Left lobe of liver (tissue), 2 donors: ENCODE results near the gene ZNF415. TPM values are rescaled to one million over a fixed set of nuclear protein-coding genes. Genes with fewer than 3 reads are reported as not detected.

ENCODE experiments used
- ATAC-seq: fragments of 200-7000 bp; cut with Tn5 transposase; one replicate; pipeline ENCODE4 v1.9.1; 2020; ENCODE audit warnings: mild to moderate bottlenecking, moderate library complexity
- DNase-seq: peaks from one replicate; pipeline ENCODE4 v3.0.0-alpha.2; 2020; ENCODE audit warnings: low spot score
- total RNA-seq: library from RNA; stranded (reverse); gene quantifications from one replicate; pipeline ENCODE4 v1.2.1, GENCODE V29; 2021
- donor health status: DM: no; HTN: no; CAD: no; lungs with moderate emphysema.
- donor health status: DM: no; HTN: yes; CAD: no.

The ZNF415 gene
- total RNA-seq, 1 donor from 2014 or later, result 0.83 TPM

DNA sequence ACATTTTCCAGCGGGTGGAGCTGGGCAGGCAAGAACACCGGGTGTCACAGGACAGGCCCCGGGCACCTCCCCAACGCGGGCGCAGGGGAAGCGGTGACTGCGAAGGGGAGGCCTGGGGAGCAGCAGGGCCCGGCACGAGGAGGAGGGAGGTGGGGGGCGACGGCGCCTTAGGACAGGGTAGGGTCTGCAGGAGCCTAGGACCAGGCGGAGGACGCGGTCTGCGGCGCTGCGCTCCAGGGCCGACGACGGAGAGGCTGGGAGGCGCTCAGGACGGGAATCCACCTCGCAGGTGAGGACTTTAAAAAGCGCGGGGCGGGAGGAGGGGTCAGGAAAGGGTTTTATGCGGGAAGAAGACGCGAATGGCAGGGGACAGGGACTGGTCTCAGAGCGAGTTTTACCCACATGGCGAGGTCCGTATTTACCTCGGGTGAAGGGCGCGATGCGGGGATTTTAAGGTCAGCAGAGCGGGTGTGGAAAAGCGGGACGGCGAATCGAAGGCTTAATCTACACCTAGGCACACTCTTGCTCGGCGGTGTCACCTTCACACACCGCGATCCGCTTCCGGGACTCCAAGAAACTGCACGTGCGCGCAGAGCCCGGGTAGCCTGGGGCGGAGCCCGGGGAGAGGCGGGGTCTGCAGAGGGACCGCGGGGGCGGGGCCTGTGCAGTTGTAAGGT lies 74.7 kb downstream of the ZNF415 start:
- DNase-seq (no peak), ATAC-seq (no peak)

Other genes starting within 250 kb of the ZNF415 start
- gene ZNF320, start 235.3 kb downstream of the ZNF415 start, total RNA-seq, result 1.2 TPM
- gene ZNF888, start 209.5 kb downstream of the ZNF415 start, total RNA-seq, result 0.70 TPM
- gene ZNF816, start 170.0 kb downstream of the ZNF415 start, total RNA-seq, result 0.75 TPM
- gene ERVV-1, start 119.0 kb downstream of the ZNF415 start, total RNA-seq, result not detected
- gene ERVV-2, start 88.2 kb downstream of the ZNF415 start, total RNA-seq, result not detected
- 8.8 TPM for gene ZNF160, start 29.5 kb downstream of the ZNF415 start, total RNA-seq
- 1.5 TPM for gene ZNF347, start 26.1 kb upstream of the ZNF415 start, total RNA-seq
- gene ZNF665, start 60.4 kb upstream of the ZNF415 start, total RNA-seq, result 0.28 TPM
- 1.1 TPM for gene ZNF677, start 122.0 kb upstream of the ZNF415 start, total RNA-seq
- gene VN1R2, start 125.4 kb upstream of the ZNF415 start, total RNA-seq, result not detected
- gene VN1R4, start 134.8 kb upstream of the ZNF415 start, total RNA-seq, result not detected
- 1.2 TPM for gene ZNF845, start 200.8 kb upstream of the ZNF415 start, total RNA-seq
- 1.2 TPM for gene ZNF525, start 232.8 kb upstream of the ZNF415 start, total RNA-seq